Activated naive CD4-positive, alpha-beta T cell treated with anti-CD3 and anti-CD28 coated beads, Interleukin-2, amount 50 U/mL, for 24 hours (primary cell): ENCODE measurements around the gene EGR1.

Experiments used
- H3K27ac Mint-ChIP-seq: one replicate; pipeline ENCODE4 v1.8.0; 2021; ENCODE audit warnings: mild to moderate bottlenecking, mixed read lengths
- H3K27me3 Mint-ChIP-seq: one replicate; pipeline ENCODE4 v1.8.0; 2021; ENCODE audit warnings: mixed read lengths
- H3K36me3 Mint-ChIP-seq: one replicate; pipeline ENCODE4 v1.8.0; 2021; ENCODE audit warnings: mixed read lengths
- H3K4me1 Mint-ChIP-seq: one replicate; pipeline ENCODE4 v1.8.0; 2021; ENCODE audit warnings: mixed read lengths
- H3K4me3 Mint-ChIP-seq: one replicate; pipeline ENCODE4 v1.8.0; 2021; ENCODE audit warnings: mild to moderate bottlenecking, mixed read lengths
- H3K9me3 Mint-ChIP-seq: one replicate; pipeline ENCODE4 v1.8.0; 2021; ENCODE audit warnings: mixed read lengths

The EGR1 gene

DNA sequence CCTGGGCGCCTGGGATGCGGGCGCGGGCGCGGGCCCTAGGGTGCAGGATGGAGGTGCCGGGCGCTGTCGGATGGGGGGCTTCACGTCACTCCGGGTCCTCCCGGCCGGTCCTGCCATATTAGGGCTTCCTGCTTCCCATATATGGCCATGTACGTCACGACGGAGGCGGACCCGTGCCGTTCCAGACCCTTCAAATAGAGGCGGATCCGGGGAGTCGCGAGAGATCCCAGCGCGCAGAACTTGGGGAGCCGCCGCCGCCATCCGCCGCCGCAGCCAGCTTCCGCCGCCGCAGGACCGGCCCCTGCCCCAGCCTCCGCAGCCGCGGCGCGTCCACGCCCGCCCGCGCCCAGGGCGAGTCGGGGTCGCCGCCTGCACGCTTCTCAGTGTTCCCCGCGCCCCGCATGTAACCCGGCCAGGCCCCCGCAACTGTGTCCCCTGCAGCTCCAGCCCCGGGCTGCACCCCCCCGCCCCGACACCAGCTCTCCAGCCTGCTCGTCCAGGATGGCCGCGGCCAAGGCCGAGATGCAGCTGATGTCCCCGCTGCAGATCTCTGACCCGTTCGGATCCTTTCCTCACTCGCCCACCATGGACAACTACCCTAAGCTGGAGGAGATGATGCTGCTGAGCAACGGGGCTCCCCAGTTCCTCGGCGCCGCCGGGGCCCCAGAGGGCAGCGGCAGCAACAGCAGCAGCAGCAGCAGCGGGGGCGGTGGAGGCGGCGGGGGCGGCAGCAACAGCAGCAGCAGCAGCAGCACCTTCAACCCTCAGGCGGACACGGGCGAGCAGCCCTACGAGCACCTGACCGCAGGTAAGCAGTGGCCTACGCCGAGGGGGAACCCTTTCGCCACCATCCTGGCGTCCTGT, at the start of gene EGR1:
Gene EGR1 (plus strand): TSS at position 219 of the 864 bp plus-strand sequence. CDS start 283 bp downstream, at position 502.
- Mint-ChIP-seq H3K4me1 (peaks cover 37% of the 10 kb centered on the region), H3K27ac (peak within 1 kb of the TSS; percentile 84), H3K27me3 (no peaks in the 10 kb centered on the region), H3K9me3 (no peaks in the 10 kb centered on the region), H3K4me3 (peak within 1 kb of the TSS; percentile 91), H3K36me3 (peaks cover 14% of the 10 kb centered on the region)

DNA sequence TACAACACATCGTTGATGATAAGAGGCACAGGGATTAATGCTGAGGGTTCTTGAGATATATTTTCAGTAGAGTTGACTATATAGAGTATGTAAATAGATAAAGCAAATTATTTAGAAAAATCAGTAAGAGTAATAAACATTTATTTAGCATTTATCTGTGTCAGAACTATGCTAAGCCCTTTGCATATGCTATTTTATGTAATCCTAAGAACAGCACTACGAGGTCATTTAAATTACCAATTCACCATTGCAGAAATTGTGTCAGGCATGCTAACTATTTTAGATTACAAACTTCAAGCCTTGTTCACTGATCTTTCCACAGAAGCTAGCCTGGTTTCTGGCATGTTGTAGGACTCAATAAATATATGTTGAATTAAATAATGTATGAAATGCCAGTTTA, 46.8 kb upstream of the EGR1 start:
- Mint-ChIP-seq H3K4me1 (no peaks in the 10 kb centered on the region), H3K27ac (no peak overlapping the region), H3K4me3 (no peak overlapping the region), H3K27me3 (no peaks in the 10 kb centered on the region), H3K9me3 (no peaks in the 10 kb centered on the region), H3K36me3 (peaks cover 10% of the 10 kb centered on the region)

DNA sequence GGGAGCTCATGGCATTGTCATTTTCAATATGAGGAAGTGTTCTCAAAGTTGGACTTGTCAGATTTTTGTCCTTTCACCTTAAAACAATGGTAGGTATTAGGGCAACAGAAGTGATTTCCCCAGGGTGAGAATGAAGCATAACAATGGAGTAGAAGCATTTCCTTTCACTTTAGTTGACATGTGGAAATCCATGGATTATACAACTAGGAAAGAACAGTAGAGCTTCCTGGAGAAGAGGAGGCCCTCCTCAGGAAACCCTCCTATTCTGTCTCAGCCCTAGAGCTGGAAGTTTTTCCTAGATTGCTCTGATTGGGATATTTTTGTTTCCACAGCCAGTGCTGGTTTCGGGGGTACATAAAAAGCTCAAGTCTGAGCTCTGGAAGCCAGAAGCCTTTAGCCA, 40.2 kb upstream of the EGR1 start:
- H3K4me3 Mint-ChIP-seq = no peak overlapping the region
- H3K9me3 Mint-ChIP-seq = no peaks in the 10 kb centered on the region
- peaks cover 26% of the 10 kb centered on the region for H3K36me3 Mint-ChIP-seq
- no peak overlapping the region for H3K27ac Mint-ChIP-seq
- no peaks in the 10 kb centered on the region for H3K27me3 Mint-ChIP-seq
- H3K4me1 Mint-ChIP-seq = no peaks in the 10 kb centered on the region

DNA sequence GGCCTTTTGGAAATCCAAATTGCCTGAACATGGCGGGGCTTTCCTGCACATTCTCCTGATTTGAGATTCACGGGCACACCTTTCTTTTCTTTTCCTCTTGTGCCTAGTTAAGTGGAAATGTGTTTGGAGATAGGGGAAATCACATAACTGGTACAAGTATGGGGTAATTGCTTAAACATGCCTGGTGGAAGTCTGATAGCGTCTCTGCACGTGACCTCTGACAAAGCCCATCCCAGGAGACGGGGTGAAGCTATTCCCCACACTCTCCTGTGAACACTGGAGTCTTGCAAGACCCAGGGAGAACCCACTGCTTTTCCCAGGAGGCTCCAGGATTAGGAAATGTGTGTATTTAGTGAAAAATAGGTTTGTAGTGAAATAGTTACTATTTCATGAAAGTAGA, 29.3 kb upstream of the EGR1 start:
- Mint-ChIP-seq H3K4me3 (no peak overlapping the region), H3K27ac (peak overlapping the region; percentile 35), H3K36me3 (peaks cover 12% of the 10 kb centered on the region), H3K4me1 (peaks cover 23% of the 10 kb centered on the region), H3K27me3 (no peaks in the 10 kb centered on the region), H3K9me3 (no peaks in the 10 kb centered on the region)

DNA sequence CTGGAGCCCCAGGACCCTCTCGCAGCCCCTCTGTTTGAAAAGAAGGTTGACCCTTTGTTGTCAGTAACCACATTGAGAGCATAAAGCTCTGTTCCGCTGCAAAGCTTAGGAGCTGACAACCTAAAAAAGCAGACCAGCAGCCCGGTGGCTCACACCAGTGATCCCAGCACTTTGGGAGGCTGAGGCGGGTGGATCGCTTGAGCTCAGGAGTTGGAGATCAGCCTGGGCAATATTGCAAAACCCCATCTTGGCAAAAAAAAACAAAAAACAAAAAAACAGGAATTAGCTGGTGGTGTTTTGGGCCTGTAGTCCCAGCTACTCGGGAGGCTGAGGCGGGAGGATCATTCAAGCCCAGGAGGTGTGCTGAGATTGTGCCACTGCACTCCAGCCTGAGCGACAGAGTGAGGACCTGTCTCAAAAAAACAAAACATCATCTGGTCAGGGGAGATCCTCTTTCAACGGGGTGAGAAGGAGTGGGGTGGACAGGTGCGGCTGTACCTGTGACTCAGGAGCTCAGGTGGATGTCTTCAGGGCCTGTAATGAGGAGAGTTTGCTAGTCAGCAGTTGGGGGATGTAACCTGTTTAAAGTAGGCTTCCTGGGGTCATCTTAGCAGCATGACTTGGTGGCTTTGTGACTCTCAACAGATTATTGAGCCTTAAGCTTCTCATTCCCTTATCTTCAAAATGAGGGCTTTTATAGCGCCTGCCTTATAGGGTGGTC, 27.1 kb upstream of the EGR1 start:
- Mint-ChIP-seq H3K27ac (peak overlapping the region; percentile 55), H3K4me1 (peaks cover 23% of the 10 kb centered on the region), H3K36me3 (peaks cover 8% of the 10 kb centered on the region), H3K4me3 (peak overlapping the region; percentile 85), H3K27me3 (no peaks in the 10 kb centered on the region), H3K9me3 (no peaks in the 10 kb centered on the region)

DNA sequence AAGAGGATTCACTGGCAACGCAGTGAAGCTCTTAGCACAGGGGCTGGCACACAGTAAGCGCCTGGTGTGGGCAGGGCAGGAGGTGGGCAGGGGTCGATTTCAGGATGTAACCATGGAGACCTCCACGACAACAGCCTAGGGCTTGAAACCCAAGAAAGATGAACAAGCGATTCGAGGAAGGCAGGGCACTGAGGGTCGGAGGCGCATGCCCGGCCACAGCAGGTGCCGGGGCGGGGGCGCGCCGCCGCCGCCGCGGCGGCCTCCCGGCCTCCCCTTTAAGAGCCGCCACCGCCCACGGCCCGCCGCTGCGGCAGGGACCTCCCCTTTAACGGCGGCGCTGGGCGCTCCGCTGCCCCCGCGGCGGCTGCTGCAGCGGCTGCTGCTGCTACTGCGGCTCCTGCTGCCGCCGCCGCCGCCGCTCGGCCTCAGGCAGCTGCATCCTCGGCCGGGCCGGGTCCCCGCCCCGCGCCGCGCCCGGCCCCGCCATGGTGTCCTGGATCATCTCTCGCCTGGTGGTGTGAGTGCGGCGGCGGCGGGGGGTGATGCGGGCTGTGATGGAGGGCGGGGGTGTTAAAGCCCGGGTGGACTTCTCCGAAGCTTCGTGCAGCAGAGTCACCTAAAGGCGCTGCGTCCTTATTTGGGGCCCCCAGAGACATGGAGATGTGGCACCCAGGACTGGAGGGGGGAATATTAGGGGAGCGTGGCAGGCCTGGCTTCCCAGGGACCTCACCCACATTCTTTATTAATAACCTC, 26.4 kb upstream of the EGR1 start, which contains the start of gene REEP2:
Gene REEP2 (plus strand): TSS at position 334 of the 753 bp plus-strand sequence. CDS start 152 bp downstream, at position 486.
- H3K27me3 Mint-ChIP-seq = no peaks in the 10 kb centered on the region
- H3K9me3 Mint-ChIP-seq = no peaks in the 10 kb centered on the region
- peak within 1 kb of the TSS; percentile 55 for H3K27ac Mint-ChIP-seq
- H3K4me1 Mint-ChIP-seq = peaks cover 23% of the 10 kb centered on the region
- peak within 1 kb of the TSS; percentile 85 for H3K4me3 Mint-ChIP-seq
- peaks cover 8% of the 10 kb centered on the region for H3K36me3 Mint-ChIP-seq

DNA sequence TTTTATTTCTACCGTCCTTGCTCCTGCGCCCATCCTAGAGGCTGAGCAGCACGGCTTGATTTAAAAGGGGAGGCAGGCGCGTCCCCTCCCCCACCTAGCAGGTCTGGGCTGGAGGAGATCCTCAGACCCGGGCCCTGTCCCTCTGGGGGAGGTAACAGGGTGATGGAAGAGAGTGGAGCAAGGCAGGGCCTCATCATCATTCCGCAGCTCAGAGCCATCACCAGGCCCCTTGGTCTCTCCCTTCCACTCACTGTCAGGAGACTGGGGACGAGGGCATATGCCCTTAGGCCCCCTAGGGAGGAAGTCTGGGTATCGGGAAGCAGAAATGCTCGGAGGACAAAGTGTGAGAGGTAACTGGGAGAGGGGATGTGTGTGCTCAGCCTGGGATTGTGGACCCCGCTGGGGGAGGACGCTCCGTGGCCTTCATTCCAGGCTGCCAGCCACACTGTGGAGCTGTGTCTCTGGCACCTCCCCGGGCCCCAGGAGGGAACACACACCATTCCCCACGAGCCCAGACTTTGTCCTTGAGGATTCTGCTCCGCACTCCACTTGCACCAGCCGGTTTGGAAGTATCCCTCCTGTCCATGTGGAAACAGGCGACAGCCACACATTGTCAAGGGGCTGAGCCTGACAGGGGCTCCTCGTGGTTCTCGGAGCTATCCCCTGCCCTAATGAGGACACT, 25.7 kb upstream of the EGR1 start:
- peaks cover 7% of the 10 kb centered on the region for H3K36me3 Mint-ChIP-seq
- H3K9me3 Mint-ChIP-seq = no peaks in the 10 kb centered on the region
- H3K27me3 Mint-ChIP-seq = no peaks in the 10 kb centered on the region
- peak overlapping the region; percentile 66 for H3K4me3 Mint-ChIP-seq
- H3K27ac Mint-ChIP-seq = no peak overlapping the region
- H3K4me1 Mint-ChIP-seq = peaks cover 23% of the 10 kb centered on the region

DNA sequence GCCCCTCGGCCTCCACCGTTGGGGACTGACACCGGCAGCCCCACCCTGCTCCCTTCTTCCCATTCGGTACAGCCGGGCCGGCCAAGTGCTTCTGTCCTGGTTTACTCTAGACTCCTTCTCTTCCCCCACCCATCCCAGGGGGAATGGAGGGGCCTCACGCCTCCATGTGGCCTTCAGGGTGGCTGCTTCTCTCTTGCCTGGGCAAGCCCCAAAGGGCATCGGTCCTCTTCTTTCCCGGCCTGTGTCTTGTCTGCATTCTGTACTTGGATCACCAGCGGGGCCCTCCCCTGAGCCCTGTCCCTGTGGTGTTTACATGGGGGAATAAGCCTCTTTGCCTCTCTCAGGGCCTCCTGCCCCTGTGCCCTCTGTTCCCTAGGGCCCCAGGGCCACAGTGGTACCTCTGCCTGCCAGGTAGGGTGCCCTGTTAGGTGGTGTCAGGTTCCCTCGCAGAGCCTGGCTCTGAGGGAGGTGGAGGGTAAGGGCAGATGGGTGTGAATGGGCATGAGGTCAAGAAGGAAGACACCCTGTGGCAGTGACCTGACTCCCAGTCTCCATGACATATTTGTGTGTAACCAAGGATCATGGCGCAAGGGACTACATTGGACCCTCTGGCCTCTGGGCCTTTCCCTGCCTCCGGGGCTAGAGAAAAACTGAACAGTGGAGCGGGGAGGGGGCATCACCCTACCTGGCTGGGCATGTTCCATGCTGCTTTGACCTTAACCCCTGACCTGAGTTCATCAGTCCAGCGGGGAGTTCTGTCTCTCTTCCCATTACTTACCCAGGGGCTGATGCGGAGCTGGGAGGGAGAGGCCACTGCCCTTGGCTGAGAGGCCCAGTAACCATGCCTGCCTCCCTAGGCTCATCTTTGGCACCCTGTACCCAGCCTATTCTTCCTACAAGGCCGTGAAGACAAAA, 24.9 kb upstream of the EGR1 start:
- Mint-ChIP-seq H3K4me1 (peaks cover 23% of the 10 kb centered on the region), H3K9me3 (no peaks in the 10 kb centered on the region), H3K4me3 (peak overlapping the region; percentile 66), H3K36me3 (peaks cover 5% of the 10 kb centered on the region), H3K27me3 (no peaks in the 10 kb centered on the region), H3K27ac (peak overlapping the region; percentile 30)

DNA sequence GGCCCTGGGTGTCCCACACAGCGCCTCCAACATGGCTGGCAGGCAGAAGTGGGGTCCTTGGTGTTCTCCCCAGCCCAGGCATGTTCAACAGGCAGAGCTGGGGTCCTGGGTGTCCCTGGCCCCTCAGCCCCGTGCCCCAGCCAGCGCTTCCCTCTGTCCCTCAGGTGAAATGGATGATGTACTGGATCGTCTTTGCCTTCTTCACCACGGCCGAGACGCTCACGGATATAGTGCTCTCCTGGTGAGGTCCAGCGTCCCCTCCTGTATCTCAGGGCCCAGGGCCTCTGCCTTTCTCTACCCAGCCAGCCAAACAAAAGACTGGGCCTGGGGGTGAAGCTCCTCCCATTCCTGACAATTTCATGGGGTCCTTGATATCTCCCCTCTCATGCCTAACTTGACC, 24.1 kb upstream of the EGR1 start:
- H3K4me3 Mint-ChIP-seq = no peak overlapping the region
- peaks cover 23% of the 10 kb centered on the region for H3K4me1 Mint-ChIP-seq
- no peak overlapping the region for H3K27ac Mint-ChIP-seq
- H3K36me3 Mint-ChIP-seq = no peaks in the 10 kb centered on the region
- no peaks in the 10 kb centered on the region for H3K27me3 Mint-ChIP-seq
- H3K9me3 Mint-ChIP-seq = no peaks in the 10 kb centered on the region

DNA sequence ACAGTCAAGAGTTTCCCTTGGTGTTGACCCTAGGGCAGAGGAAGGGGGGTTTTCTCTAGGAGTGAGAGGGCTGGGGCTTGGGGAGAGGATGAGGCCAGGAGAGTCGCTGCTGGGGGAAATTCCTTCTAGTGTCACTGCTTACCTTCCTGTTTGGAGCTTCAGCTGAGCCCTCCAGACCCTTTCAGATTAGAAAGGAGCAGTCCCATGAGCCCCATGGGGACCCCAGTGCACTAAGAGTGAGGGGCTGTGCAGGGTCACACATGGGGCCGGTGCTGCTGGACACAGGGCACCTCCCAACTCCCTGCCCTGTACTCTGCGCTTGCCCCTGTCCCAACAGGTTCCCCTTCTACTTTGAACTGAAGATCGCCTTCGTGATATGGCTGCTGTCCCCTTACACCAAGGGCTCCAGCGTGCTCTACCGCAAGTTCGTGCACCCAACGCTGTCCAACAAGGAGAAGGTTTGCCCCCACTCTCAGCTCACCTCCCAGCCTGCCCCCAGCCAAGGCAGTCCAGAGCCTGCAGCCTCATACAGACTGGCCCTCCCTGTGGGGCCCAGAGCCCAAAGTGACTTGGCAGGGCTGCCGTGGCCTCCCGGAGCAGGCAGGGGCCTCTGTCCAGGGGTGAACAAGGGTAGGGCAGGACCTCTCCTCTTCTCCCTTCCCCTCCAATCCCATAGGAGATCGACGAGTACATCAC, 21.1 kb upstream of the EGR1 start:
- H3K27ac Mint-ChIP-seq = no peak overlapping the region
- no peaks in the 10 kb centered on the region for H3K36me3 Mint-ChIP-seq

DNA sequence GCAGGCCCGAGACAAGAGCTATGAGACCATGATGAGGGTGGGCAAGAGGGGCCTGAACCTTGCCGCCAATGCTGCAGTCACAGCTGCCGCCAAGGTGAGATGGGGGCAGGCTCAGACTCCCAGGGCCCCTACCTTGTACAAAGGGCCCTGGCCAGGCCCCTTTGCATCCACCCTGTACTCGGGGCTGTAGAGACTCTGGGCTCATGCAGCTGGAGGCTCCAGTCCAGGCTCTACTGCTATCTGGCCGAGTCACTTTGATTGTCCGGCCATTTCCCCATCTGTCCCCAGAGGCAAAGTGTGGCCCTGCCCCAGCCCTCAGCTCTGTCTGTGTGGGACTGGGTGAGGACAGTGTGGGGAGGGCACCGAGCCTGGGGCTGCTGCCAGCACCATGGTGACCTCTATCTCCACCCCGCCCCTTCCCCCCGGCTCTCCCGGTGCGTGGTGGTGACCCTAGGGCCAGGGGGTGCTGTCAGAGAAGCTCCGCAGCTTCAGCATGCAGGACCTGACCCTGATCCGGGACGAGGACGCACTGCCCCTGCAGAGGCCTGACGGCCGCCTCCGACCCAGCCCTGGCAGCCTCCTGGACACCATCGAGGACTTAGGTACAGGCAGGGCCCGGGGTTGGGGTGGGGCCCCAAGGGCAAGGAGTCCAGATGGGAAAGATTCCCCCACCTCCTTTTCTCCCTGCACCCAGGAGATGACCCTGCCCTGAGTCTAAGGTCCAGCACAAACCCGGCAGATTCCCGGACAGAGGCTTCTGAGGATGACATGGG, 20.3 kb upstream of the EGR1 start:
- H3K9me3 Mint-ChIP-seq = no peaks in the 10 kb centered on the region
- H3K27ac Mint-ChIP-seq = no peak overlapping the region
- H3K27me3 Mint-ChIP-seq = no peaks in the 10 kb centered on the region
- peaks cover 6% of the 10 kb centered on the region for H3K4me1 Mint-ChIP-seq
- H3K4me3 Mint-ChIP-seq = no peak overlapping the region
- no peaks in the 10 kb centered on the region for H3K36me3 Mint-ChIP-seq

More for the DNA sequence above, 21.1 kb upstream of the EGR1 start:
- Mint-ChIP-seq H3K4me3 (no peak overlapping the region), H3K4me1 (peaks cover 8% of the 10 kb centered on the region), H3K27me3 (no peaks in the 10 kb centered on the region), H3K9me3 (no peaks in the 10 kb centered on the region)

DNA sequence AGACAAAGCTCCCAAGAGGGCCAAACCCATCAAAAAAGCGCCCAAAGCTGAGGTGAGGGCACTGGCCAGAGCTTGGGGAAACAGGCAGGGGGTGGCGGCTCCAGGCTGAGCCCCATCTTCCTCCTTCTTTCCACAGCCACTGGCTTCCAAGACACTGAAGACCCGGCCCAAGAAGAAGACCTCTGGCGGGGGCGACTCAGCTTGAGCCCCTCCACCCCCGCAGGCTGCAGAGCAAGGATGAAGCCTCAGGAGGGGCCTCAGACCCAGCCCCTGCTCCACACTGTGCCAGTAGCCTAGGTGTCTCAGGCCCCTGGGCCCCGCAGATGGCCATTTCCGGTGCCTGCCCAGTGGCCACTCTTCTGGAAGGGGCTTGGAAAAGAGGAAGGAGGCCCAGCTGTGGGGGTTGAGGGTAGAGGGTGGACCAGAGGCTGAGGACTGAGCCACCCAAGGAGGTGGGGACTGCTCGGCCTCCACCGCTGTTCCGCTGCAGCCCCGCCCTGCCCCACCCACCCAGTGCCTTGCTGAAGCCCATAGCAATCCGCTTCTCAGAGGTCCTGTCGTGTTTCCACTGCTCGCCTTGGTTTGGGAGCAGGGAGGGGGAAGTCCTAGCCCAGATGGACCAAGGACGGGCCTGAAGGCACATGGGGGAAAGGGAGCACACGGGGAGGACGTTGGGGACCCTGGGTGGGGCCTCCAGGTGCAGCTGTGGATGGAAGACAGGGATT, 19.6 kb upstream of the EGR1 start:
- H3K27ac Mint-ChIP-seq = no peak overlapping the region
- H3K36me3 Mint-ChIP-seq = no peaks in the 10 kb centered on the region
- no peaks in the 10 kb centered on the region for H3K9me3 Mint-ChIP-seq
- H3K4me3 Mint-ChIP-seq = no peak overlapping the region
- peaks cover 5% of the 10 kb centered on the region for H3K4me1 Mint-ChIP-seq
- no peaks in the 10 kb centered on the region for H3K27me3 Mint-ChIP-seq

DNA sequence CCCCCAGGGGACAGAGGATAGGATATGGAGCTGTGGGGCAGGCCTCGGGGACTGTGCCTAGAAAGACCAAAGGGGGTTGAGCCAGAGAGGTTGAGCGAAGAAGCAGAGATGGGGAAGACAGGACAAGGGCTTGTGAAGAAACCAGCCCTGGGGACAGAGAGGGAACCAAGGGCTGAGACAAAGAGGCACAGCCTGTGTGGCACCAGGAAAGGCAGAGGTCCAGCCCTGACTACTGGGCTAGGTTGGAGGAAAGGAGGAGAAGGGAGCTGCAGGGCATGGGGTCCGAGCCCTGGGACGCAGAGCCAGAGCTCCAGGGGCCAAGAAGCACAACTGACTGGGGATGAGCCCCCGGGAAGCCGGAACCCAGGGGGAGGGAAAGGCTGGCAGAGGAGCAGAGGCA, 17.2 kb upstream of the EGR1 start:
- H3K27me3 Mint-ChIP-seq = no peaks in the 10 kb centered on the region
- no peak overlapping the region for H3K27ac Mint-ChIP-seq
- H3K4me1 Mint-ChIP-seq = peaks cover 5% of the 10 kb centered on the region
- no peaks in the 10 kb centered on the region for H3K36me3 Mint-ChIP-seq
- no peak overlapping the region for H3K4me3 Mint-ChIP-seq
- no peaks in the 10 kb centered on the region for H3K9me3 Mint-ChIP-seq
